KG1 (cell line): Measurements from ENCODE around the gene DLG1.
A peak's percentile ranks its signal among the peaks of the same experiment; 100 is the strongest.
"Not testable (repeated sequence)": the region's sequence is repeated elsewhere in the genome, so short reads cannot be mapped to it uniquely, and the experiment has no call there.

ENCODE experiments used
- DNase-seq: peaks from one replicate; lab custom pipeline; 2025; lab: John Stamatoyannopoulos, UW

The DLG1 gene

GRCh38 chr3:197088370-197088769 is 210.0 kb downstream of the DLG1 start:
- peak; percentile 27 for DNase-seq

- DNase-seq = no peak
Observed at GRCh38 chr3:197085137-197085536, 213.3 kb downstream of the DLG1 start.

- DNase-seq = no peak
Observed at GRCh38 chr3:197083486-197083885, 214.9 kb downstream of the DLG1 start.

GRCh38 chr3:197082871-197083270 is 215.5 kb downstream of the DLG1 start:
- DNase-seq = no peak

GRCh38 chr3:197080344-197080743 is 218.1 kb downstream of the DLG1 start:
- no peak for DNase-seq

GRCh38 chr3:197076415-197076814 is 222.0 kb downstream of the DLG1 start:
- DNase-seq = no peak

GRCh38 chr3:197068077-197068476 is 230.3 kb downstream of the DLG1 start:
- DNase-seq = no peak

- no peak for DNase-seq
Observed at GRCh38 chr3:197064771-197065170, 233.6 kb downstream of the DLG1 start.

- no peak for DNase-seq
Observed at GRCh38 chr3:197062446-197062845, 236.0 kb downstream of the DLG1 start.

- DNase-seq = not testable (repeated sequence)
Observed at GRCh38 chr3:197051637-197052036, 246.8 kb downstream of the DLG1 start.

GRCh38 chr3:197050511-197050910 is 247.9 kb downstream of the DLG1 start:
- DNase-seq = no peak

GRCh38 chr3:197042539-197042938 is 255.9 kb downstream of the DLG1 start:
- DNase-seq = no peak

GRCh38 chr3:197041875-197042488 is 256.4 kb downstream of the DLG1 start:
- DNase-seq = no peak

GRCh38 chr3:197040658-197041057 is 257.8 kb downstream of the DLG1 start:
- no peak for DNase-seq

GRCh38 chr3:197038679-197039462 is 259.5 kb downstream of the DLG1 start:
- DNase-seq = no peak

GRCh38 chr3:197035577-197035976 is 262.8 kb downstream of the DLG1 start:
- DNase-seq = no peak

GRCh38 chr3:197034778-197035177 is 263.6 kb downstream of the DLG1 start:
- not testable (repeated sequence) for DNase-seq

GRCh38 chr3:197033764-197034163 is 264.6 kb downstream of the DLG1 start:
- DNase-seq = not testable (repeated sequence)

GRCh38 chr3:197031315-197032285 is 266.8 kb downstream of the DLG1 start:
- no peak for DNase-seq

- no peak for DNase-seq
Observed at GRCh38 chr3:197030379-197031314, 267.8 kb downstream of the DLG1 start.

- DNase-seq = peak; percentile 45
Observed at GRCh38 chr3:197029511-197030167, 268.8 kb downstream of the DLG1 start, which contains the start of gene MELTF. Gene MELTF, minus strand, starts transcription at chr3:197029817. Its CDS starts 115 bp downstream, at chr3:197029702.
